GM12891 (cell line): ENCODE measurements around the gene TMOD1.
A peak's percentile ranks its signal among the peaks of the same experiment; 100 is the strongest.

Experiments used
- PAX5 ChIP-seq: IDR thresholded peaks from 2 replicates; pipeline ENCODE4 v1.6.1; 2011; ENCODE audit warnings: low read length, moderate library complexity, mild to moderate bottlenecking; ENCODE audit not compliant: insufficient read depth, severe bottlenecking
- POLR2A ChIP-seq: IDR thresholded peaks from 2 replicates; pipeline ENCODE4 v1.6.1; 2011; ENCODE audit warnings: low read depth, low read length, control low read depth
- POLR2AphosphoS5 ChIP-seq: IDR thresholded peaks from 2 replicates; pipeline ENCODE4 v1.6.1; 2011; ENCODE audit warnings: low read depth, low read length, control low read depth
- SPI1 ChIP-seq: IDR thresholded peaks from 2 replicates; pipeline ENCODE4 v1.6.1; 2011; ENCODE audit warnings: low read depth, low read length, control low read depth
- TAF1 ChIP-seq: IDR thresholded peaks from 2 replicates; pipeline ENCODE4 v1.6.1; 2011; ENCODE audit warnings: low read depth, low read length, control low read depth

DNA sequence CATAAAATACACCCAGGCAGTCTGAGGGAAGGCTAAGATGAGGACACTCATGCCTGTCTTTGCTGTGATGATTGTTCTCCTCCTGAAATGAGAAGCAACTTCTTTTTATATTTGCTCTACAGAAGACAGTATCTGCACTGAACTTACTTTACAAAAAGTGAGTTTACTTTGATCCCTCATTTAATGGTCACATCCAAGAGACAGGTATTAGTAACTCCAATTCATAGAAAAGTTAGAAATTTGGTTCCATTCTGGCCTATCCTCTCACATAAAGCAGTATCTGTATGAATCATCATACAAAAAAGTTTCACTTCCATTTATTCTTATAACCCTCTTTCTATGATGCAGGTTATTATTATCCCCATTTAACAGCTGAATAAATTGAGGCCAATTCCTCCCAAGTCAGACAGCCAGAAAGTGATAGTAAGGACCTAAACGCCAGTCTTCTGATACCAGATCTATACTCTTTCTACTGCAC is 116.5 kb downstream of the TMOD1 start:
- TF ChIP-seq POLR2A: no peak
- TF ChIP-seq POLR2AphosphoS5: no peak
- no peak for TF ChIP-seq TAF1
- peak; percentile 60; the same call in 1 of the 2 replicates for TF ChIP-seq SPI1
- TF ChIP-seq PAX5: no peak
